ENCODE measurements around the gene SPIRE2. TPM values are rescaled to one million over a fixed set of nuclear protein-coding genes. Genes with fewer than 3 reads are reported as not detected.
A peak's percentile ranks its signal among the peaks of the same experiment; 100 is the strongest.

SPIRE2 gene
- total and polyA plus RNA-seq, 2 donors from 2014 or later: 2.9 to 6.5 TPM

DNA sequence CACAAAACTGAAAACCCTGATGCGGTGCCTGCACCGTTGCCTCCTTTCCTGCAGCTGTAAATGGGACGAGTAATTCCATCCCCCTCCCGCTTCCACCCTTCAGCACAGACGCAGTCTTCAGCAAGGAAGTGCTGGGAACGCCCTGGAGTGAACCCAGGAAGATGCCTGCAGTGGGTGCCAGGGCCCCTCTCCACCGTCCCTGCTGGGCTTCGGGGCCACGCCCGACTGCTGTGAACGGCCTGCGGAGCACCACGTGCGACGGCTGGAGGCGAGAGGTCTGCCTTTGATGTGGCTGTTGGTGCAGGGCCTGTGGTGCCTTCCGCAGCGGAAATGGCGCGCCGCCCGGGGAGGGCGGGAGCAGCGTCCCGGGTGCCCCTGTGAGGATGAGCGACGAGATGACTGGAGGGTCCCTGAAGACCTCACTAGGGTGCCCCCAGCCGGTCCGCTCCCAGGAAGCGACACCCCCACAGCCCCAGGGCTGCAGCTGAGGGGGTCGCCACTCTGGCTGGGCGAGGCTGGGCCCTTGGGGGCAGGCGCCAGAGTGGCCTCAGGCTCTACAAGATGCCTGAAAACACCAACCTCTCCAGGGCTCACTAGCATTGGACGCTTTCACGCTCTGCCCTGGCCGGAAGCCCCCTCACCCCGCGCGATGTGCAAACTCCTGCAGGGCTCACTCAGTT is 89.6 kb downstream of the SPIRE2 start:
- DNase-seq (peak; percentile 66 to 96 (median 73)), FAIRE-seq (no peak)
- TF ChIP-seq, protein P1, sequence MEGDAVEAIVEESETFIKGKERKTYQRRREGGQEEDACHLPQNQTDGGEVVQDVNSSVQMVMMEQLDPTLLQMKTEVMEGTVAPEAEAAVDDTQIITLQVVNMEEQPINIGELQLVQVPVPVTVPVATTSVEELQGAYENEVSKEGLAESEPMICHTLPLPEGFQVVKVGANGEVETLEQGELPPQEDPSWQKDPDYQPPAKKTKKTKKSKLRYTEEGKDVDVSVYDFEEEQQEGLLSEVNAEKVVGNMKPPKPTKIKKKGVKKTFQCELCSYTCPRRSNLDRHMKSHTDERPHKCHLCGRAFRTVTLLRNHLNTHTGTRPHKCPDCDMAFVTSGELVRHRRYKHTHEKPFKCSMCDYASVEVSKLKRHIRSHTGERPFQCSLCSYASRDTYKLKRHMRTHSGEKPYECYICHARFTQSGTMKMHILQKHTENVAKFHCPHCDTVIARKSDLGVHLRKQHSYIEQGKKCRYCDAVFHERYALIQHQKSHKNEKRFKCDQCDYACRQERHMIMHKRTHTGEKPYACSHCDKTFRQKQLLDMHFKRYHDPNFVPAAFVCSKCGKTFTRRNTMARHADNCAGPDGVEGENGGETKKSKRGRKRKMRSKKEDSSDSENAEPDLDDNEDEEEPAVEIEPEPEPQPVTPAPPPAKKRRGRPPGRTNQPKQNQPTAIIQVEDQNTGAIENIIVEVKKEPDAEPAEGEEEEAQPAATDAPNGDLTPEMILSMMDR (IDR thresholded peaks at IDR 0.05; ENCODE audit: borderline replicate concordance, extremely low read depth, insufficient read depth): no peak
- Histone ChIP-seq H3K27ac (ENCODE audit: low read depth in 2 of 2, low read length in 2 of 2) (no peak overlapping the region), H3K9ac (ENCODE audit: low read length in 3 of 3) (no peak overlapping the region), H3K9me3 (ENCODE audit: control insufficient read depth in 2 of 3, insufficient read depth in 1 of 3, low read length in 3 of 3) (no peaks in the 10 kb centered on the region), H3K36me3 (ENCODE audit: control insufficient read depth in 2 of 3, insufficient read depth in 3 of 3, low read length in 3 of 3) (peaks cover 0 to 2% (median 0%) of the 10 kb centered on the region in 3 donors), H3K4me1 (ENCODE audit: control insufficient read depth in 2 of 3, insufficient read depth in 2 of 3, low read depth in 1 of 3, low read length in 3 of 3) (peaks cover 0 to 9% (median 0%) of the 10 kb centered on the region in 3 donors), H3K4me3 (ENCODE audit: low read length in 3 of 3) (peak overlapping the region in 1 of 3 donors; percentile 43), H3K27me3 (ENCODE audit: control insufficient read depth, insufficient read depth, low read length) (no peaks in the 10 kb centered on the region)
- intact Hi-C loops (cut with DNase I): no loop called here

DNA sequence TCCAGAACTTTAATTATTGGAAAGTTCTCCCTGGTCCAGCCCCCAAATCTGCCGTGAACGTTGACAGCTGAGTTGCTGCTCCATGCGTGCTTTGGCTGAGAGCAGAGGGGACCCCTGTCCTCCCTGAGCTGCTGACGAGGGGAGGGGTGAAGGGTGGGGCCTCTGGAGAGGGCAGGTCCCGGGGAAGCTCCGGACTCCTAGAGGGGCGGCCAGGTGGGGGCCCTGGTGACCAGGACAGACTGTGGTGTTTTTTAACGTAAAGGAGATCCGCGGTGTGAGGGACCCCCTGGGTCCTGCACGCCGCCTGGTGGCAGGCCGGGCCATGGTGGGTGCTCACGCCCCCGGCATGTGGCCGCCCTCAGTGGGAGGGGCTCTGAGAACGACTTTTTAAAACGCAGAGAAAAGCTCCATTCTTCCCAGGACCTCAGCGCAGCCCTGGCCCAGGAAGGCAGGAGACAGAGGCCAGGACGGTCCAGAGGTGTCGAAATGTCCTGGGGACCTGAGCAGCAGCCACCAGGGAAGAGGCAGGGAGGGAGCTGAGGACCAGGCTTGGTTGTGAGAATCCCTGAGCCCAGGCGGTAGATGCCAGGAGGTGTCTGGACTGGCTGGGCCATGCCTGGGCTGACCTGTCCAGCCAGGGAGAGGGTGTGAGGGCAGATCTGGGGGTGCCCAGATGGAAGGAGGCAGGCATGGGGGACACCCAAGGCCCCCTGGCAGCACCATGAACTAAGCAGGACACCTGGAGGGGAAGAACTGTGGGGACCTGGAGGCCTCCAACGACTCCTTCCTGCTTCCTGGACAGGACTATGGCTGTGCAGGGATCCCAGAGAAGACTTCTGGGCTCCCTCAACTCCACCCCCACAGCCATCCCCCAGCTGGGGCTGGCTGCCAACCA is 90.4 kb downstream of the SPIRE2 start, which contains the start of gene MC1R:
Gene MC1R, plus strand, starts transcription at position 410 of the 895 bp plus-strand sequence. Its CDS starts 397 bp downstream, at position 807.
- intact Hi-C loops (cut with DNase I): no loop called here
- TF ChIP-seq, protein P1 (IDR thresholded peaks at IDR 0.05; ENCODE audit: borderline replicate concordance, extremely low read depth, insufficient read depth): no peak
- peaks cover 0 to 2% (median 0%) of the 10 kb centered on the region in 3 donors for H3K36me3 ChIP-seq (ENCODE audit: control insufficient read depth in 2 of 3, insufficient read depth in 3 of 3, low read length in 3 of 3)
- peak within 1 kb of the TSS in 1 of 3 donors; percentile 43 for H3K4me3 ChIP-seq (ENCODE audit: low read length in 3 of 3)
- DNase-seq (peak; percentile 22 to 87 (median 65)), FAIRE-seq (no peak)
- no peaks in the 10 kb centered on the region for H3K27me3 ChIP-seq (ENCODE audit: control insufficient read depth, insufficient read depth, low read length)
- H3K27ac ChIP-seq (ENCODE audit: low read depth in 2 of 2, low read length in 2 of 2): no peak within 1 kb of the TSS
- no peaks in the 10 kb centered on the region for H3K9me3 ChIP-seq (ENCODE audit: control insufficient read depth in 2 of 3, insufficient read depth in 1 of 3, low read length in 3 of 3)
- peaks cover 0 to 9% (median 0%) of the 10 kb centered on the region in 3 donors for H3K4me1 ChIP-seq (ENCODE audit: control insufficient read depth in 2 of 3, insufficient read depth in 2 of 3, low read depth in 1 of 3, low read length in 3 of 3)
- H3K9ac ChIP-seq (ENCODE audit: low read length in 3 of 3): no peak within 1 kb of the TSS

DNA sequence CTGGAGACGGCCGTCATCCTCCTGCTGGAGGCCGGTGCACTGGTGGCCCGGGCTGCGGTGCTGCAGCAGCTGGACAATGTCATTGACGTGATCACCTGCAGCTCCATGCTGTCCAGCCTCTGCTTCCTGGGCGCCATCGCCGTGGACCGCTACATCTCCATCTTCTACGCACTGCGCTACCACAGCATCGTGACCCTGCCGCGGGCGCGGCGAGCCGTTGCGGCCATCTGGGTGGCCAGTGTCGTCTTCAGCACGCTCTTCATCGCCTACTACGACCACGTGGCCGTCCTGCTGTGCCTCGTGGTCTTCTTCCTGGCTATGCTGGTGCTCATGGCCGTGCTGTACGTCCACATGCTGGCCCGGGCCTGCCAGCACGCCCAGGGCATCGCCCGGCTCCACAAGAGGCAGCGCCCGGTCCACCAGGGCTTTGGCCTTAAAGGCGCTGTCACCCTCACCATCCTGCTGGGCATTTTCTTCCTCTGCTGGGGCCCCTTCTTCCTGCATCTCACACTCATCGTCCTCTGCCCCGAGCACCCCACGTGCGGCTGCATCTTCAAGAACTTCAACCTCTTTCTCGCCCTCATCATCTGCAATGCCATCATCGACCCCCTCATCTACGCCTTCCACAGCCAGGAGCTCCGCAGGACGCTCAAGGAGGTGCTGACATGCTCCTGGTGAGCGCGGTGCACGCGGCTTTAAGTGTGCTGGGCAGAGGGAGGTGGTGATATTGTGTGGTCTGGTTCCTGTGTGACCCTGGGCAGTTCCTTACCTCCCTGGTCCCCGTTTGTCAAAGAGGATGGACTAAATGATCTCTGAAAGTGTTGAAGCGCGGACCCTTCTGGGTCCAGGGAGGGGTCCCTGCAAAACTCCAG is 91.5 kb downstream of the SPIRE2 start:
- intact Hi-C loops (cut with DNase I): no loop called here
- Histone ChIP-seq H3K9ac (ENCODE audit: low read length in 3 of 3) (no peak overlapping the region), H3K4me1 (ENCODE audit: control insufficient read depth in 2 of 3, insufficient read depth in 2 of 3, low read depth in 1 of 3, low read length in 3 of 3) (peaks cover 0 to 9% (median 0%) of the 10 kb centered on the region in 3 donors), H3K27me3 (ENCODE audit: control insufficient read depth, insufficient read depth, low read length) (no peaks in the 10 kb centered on the region), H3K4me3 (ENCODE audit: low read length in 3 of 3) (no peak overlapping the region), H3K9me3 (ENCODE audit: control insufficient read depth in 2 of 3, insufficient read depth in 1 of 3, low read length in 3 of 3) (no peaks in the 10 kb centered on the region), H3K36me3 (ENCODE audit: control insufficient read depth in 2 of 3, insufficient read depth in 3 of 3, low read length in 3 of 3) (no peaks in the 10 kb centered on the region), H3K27ac (ENCODE audit: low read depth in 2 of 2, low read length in 2 of 2) (no peak overlapping the region)
- peak in 1 of 5 donors; percentile 77 for DNase-seq
- TF ChIP-seq, protein P1 (IDR thresholded peaks at IDR 0.05; ENCODE audit: borderline replicate concordance, extremely low read depth, insufficient read depth): no peak
- FAIRE-seq: no peak

All from kidney (tissue), 14 donors.